ENCODE measurements around the gene HNF4A. TPM values are rescaled to one million over a fixed set of nuclear protein-coding genes. Genes with fewer than 3 reads are reported as not detected.
"Not testable (repeated sequence)": the region's sequence is repeated elsewhere in the genome, so short reads cannot be mapped to it uniquely, and the experiment has no call there.

HNF4A gene
- total RNA-seq, 1 donor = not detected

GRCh38 chr20:44319839-44320422, 35.6 kb upstream of the HNF4A start:
- no peak for DNase-seq (ENCODE audit: low read depth)
- TF ChIP-seq CTCF (IDR thresholded peaks at IDR 0.05; ENCODE audit: insufficient read depth, low read length) = no peak
- no peak overlapping the region for H3K4me3 ChIP-seq (ENCODE audit: low read depth, low read length)

GRCh38 chr20:44324343-44324742, 31.2 kb upstream of the HNF4A start:
- DNase-seq (ENCODE audit: low read depth) = no peak
- no peak for TF ChIP-seq CTCF (IDR thresholded peaks at IDR 0.05; ENCODE audit: insufficient read depth, low read length)
- no peak overlapping the region for H3K4me3 ChIP-seq (ENCODE audit: low read depth, low read length)

- DNase-seq (ENCODE audit: low read depth) = no peak
- no peak for TF ChIP-seq CTCF (IDR thresholded peaks at IDR 0.05; ENCODE audit: insufficient read depth, low read length)
- no peak overlapping the region for H3K4me3 ChIP-seq (ENCODE audit: low read depth, low read length)
Measured at GRCh38 chr20:44326391-44327159, 28.9 kb upstream of the HNF4A start.

- H3K4me3 ChIP-seq (ENCODE audit: low read depth, low read length); DNase-seq (ENCODE audit: low read depth): not testable (repeated sequence)
Measured at GRCh38 chr20:44327748-44328147, 27.8 kb upstream of the HNF4A start.

- H3K4me3 ChIP-seq (ENCODE audit: low read depth, low read length) = no peak overlapping the region
- DNase-seq (ENCODE audit: low read depth) = no peak
- no peak for TF ChIP-seq CTCF (IDR thresholded peaks at IDR 0.05; ENCODE audit: insufficient read depth, low read length)
Measured at GRCh38 chr20:44328428-44328827, 27.1 kb upstream of the HNF4A start.

GRCh38 chr20:44331201-44331600, 24.3 kb upstream of the HNF4A start:
- no peak overlapping the region for H3K4me3 ChIP-seq (ENCODE audit: low read depth, low read length)
- no peak for TF ChIP-seq CTCF (IDR thresholded peaks at IDR 0.05; ENCODE audit: insufficient read depth, low read length)
- DNase-seq (ENCODE audit: low read depth) = no peak

GRCh38 chr20:44334306-44334705, 21.2 kb upstream of the HNF4A start:
- no peak for DNase-seq (ENCODE audit: low read depth)
- TF ChIP-seq CTCF (IDR thresholded peaks at IDR 0.05; ENCODE audit: insufficient read depth, low read length) = no peak

More at GRCh38 chr20:44334306-44334705, 21.2 kb upstream of the HNF4A start:
- H3K4me3 ChIP-seq (ENCODE audit: low read depth, low read length) = no peak overlapping the region
